ENCODE data around the gene ZP4. TPM values are rescaled to one million over a fixed set of nuclear protein-coding genes. Genes with fewer than 3 reads are reported as not detected.

The ZP4 gene
- total and polyA plus RNA-seq, 2 of the 4 experiments (the other 2 are of a cell fraction): not detected

GRCh38 chr1:237913345-237913744, 22.6 kb upstream of the ZP4 start:
- CTCF ChIA-PET: interaction anchor here (1.7 kb wide), 1 partner anchor 11 kb away, joined by 4 read pairs; no protein-coding TSS in a partner anchor
- intact Hi-C loops (cut with micrococcal nuclease): no loop called here
- no peak overlapping the region for H2BK20ac ChIP-seq (ENCODE audit: low read depth, low read length)
- no peak overlapping the region for H2AK5ac ChIP-seq (ENCODE audit: low read depth, low read length)
- H3K4me1 ChIP-seq (ENCODE audit: control insufficient read depth, insufficient read depth, low read length): no peaks in the 10 kb centered on the region
- no peaks in the 10 kb centered on the region for H3K79me1 ChIP-seq (ENCODE audit: low read depth in 1 of 2, low read length in 2 of 2)
- H3K4me3 ChIP-seq (ENCODE audit: insufficient read depth, low read depth, low read length): no peak overlapping the region
- H3K27me3 ChIP-seq (ENCODE audit: control insufficient read depth, insufficient read depth, low read length): no peaks in the 10 kb centered on the region
- no peaks in the 10 kb centered on the region for H3K9me1 ChIP-seq (ENCODE audit: insufficient read depth, low read length)
- no peak overlapping the region; the same call in 2 of the 3 replicates for H2BK15ac ChIP-seq (ENCODE audit: low read depth, low read length)
- no peak overlapping the region for H2AK9ac ChIP-seq (replicated peaks; ENCODE audit: low read depth, low read length, poor library complexity)
- H3K27ac ChIP-seq (ENCODE audit: insufficient read depth, low read length): no peak overlapping the region
- DNase-seq: no peak
- no peak overlapping the region for H3K23ac ChIP-seq (ENCODE audit: low read depth, low read length)
- no peak overlapping the region for H3K18ac ChIP-seq (ENCODE audit: low read depth, low read length)
- no peaks in the 10 kb centered on the region for H3K36me3 ChIP-seq (ENCODE audit: control insufficient read depth, insufficient read depth, low read length)
- no peak overlapping the region for H3K4me2 ChIP-seq (ENCODE audit: low read depth, low read length)
- BruUV-seq (replicated peaks): no TSS peak
- no peak overlapping the region for H3K9ac ChIP-seq (ENCODE audit: low read depth, low read length)
- no peak overlapping the region for H3K14ac ChIP-seq (replicated peaks; ENCODE audit: low read depth, low read length)
- peak overlapping the region; percentile 39; the same call in 1 of the 2 replicates for H3K4ac ChIP-seq (ENCODE audit: low read depth, low read length)
- ATAC-seq (ENCODE audit: low read depth): no peak
- no peak overlapping the region for H4K5ac ChIP-seq (ENCODE audit: low read depth, low read length)
- in situ Hi-C loops (cut with MboI; ENCODE audit: low sequenced_read_pairs): no loop called here
- H3K9me3 ChIP-seq (ENCODE audit: control insufficient read depth, insufficient read depth, low read length): peaks cover 8% of the 10 kb centered on the region; the same call in 1 of the 2 replicates
- POLR2A ChIA-PET (ENCODE audit: unreplicated experiment): no interaction called here
- TF ChIP-seq SMC3 (IDR thresholded peaks at IDR 0.05; ENCODE audit: low read depth, low read length): no peak
- no peak for TF ChIP-seq FOS (IDR thresholded peaks at IDR 0.05; ENCODE audit: low read depth, low read length)
- no peak for TF ChIP-seq CTCF (conservative IDR thresholded peaks at IDR 0.05; ENCODE audit: low read depth, low read length)
- TF ChIP-seq CHD1 (IDR thresholded peaks at IDR 0.05; ENCODE audit: low read depth, low read length): no peak
- no peak for TF ChIP-seq BHLHE40 (IDR thresholded peaks at IDR 0.05; ENCODE audit: low read depth, low read length)
- no peak for TF ChIP-seq CEBPB (IDR thresholded peaks at IDR 0.05; ENCODE audit: low read depth, low read length)
- no peak for TF ChIP-seq USF2 (IDR thresholded peaks at IDR 0.05; ENCODE audit: low read depth, low read length)
- 0 out of 2 replicates have a peak overlapping the region, but pooled peaks have one; percentile 32 for H4K91ac ChIP-seq (ENCODE audit: insufficient read depth, low read depth, low read length)
- no peaks in the 10 kb centered on the region for H4K20me1 ChIP-seq (ENCODE audit: insufficient read depth, low read length)
- peak overlapping the region; percentile 73; the same call in 1 of the 2 replicates for H2BK120ac ChIP-seq (ENCODE audit: low read depth, low read length)
- no peak overlapping the region for H2AFZ ChIP-seq (replicated peaks; ENCODE audit: low read length, poor library complexity)
- dilution Hi-C loops (cut with HindIII; ENCODE audit: low sequenced_read_pairs, unreplicated experiment): no loop called here
- H4K8ac ChIP-seq (ENCODE audit: low read depth in 2 of 2, low read length in 2 of 2): no peak overlapping the region
- H2BK5ac ChIP-seq (ENCODE audit: low read depth, low read length, poor library complexity, severe bottlenecking): no peak overlapping the region
- H3K56ac ChIP-seq (ENCODE audit: extremely low read depth, insufficient read depth, low read length): no peak overlapping the region
- WGBS, 2 experiments (ENCODE audit: extremely low coverage in 2 of 2, insufficient read length in 1 of 2): no CpG with 5 or more reads among the region's 2 CpGs

All from IMR-90 (cell line).